Smooth muscle cell of the brain vasculature (primary cell): ENCODE measurements around the gene PIGW.
A peak's percentile ranks its signal among the peaks of the same experiment; 100 is the strongest.

Source experiments
- DNase-seq: peaks from one replicate; pipeline ENCODE4 v3.0.0-alpha.2; 2012; ENCODE audit warnings: low read depth, low spot score

The PIGW gene, protein sequence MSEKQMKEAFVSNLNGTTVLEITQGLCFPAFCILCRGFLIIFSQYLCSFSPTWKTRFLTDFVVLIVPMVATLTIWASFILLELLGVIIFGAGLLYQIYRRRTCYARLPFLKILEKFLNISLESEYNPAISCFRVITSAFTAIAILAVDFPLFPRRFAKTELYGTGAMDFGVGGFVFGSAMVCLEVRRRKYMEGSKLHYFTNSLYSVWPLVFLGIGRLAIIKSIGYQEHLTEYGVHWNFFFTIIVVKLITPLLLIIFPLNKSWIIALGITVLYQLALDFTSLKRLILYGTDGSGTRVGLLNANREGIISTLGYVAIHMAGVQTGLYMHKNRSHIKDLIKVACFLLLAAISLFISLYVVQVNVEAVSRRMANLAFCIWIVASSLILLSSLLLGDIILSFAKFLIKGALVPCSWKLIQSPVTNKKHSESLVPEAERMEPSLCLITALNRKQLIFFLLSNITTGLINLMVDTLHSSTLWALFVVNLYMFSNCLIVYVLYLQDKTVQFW

DNA sequence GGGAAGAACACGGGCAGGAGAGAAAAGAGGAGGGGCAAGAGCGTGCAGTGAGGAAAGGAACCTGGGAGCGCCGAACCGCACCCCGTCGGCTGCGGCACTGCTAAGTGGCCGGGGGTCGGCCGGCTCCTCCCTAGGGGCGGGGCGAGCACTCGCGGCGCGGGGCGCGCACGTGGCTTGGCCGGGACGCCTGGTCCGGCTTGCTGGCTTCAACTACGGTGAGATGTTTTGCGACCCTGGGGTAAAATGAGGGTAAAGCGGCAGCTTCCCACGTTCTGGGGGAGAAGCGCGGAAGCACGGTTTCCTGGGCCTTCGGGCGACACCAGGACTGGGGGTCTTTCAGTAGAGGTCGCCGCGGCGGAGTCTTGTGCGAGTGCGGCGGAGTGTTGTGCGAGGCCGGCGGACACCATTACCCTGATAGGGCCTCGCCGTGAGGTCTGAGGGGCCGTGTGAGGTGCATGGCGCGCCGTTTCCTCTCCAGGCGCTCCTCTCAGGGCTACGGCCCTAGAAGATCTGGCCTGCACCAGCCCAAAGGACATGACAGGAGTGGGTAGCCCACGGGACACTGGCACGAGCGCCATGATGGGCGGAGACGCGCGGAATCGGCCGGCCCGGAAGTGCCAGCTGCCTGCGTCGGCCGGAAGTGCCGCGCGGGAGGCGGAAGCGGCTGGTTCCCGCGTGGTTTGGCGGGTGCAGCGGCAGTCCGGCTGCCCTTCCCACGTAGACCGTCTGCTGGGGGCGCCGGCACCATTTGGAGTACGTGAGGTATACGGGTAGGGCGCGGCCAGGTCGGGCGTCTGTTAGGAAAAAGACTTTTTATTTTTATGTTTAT is at the start of gene PIGW, which contains the start of gene MYO19:
TSS of gene PIGW (plus strand) at position 148 of the 829 bp plus-strand sequence. CDS start 2,115 bp downstream, outside the sequence.
TSS of gene MYO19 (minus strand) at position 29 of the 829 bp plus-strand sequence. CDS start 2,330 bp downstream, outside the sequence.
- DNase-seq: peak; percentile 56

DNA sequence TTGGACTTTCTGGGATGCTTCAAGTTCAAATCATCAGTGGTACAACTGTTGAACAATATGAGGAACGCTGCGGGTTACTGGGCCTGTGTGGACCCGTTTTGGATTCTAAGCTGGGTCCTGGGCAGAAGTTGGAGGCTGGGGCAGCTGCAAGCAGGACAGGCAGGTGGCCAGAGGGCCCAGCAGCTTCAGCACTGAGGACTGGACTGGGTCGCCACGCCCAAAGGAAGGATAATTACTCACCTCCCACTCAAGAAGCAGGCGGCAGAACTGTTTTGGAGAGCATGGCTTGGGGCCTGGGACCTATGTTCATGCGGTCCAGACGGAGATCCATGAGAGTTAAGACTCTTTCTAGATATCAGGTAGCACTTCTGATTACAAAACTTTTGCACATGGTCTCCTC is 49.8 kb upstream of the PIGW start:
- DNase-seq: no peak

DNA sequence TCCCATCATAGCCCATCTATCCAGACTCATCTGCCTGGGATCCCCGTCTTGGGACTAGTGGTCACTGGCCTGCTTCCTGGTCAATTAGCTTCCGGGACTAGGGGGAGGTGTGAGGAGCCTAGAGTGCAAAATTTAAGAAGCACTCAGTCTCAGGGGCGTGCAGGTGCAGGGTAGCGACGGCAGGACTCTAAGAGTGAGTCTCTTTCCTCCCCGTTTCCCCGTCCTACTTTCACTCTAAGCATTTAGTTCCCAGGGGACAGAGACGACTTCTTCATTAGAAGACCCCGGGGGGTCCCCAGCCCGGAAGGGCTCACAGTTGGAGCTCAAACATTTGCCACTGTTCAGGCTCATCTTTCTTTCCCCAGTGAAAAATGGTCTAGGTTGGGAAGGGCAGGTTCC is 49.0 kb upstream of the PIGW start:
- no peak for DNase-seq

DNA sequence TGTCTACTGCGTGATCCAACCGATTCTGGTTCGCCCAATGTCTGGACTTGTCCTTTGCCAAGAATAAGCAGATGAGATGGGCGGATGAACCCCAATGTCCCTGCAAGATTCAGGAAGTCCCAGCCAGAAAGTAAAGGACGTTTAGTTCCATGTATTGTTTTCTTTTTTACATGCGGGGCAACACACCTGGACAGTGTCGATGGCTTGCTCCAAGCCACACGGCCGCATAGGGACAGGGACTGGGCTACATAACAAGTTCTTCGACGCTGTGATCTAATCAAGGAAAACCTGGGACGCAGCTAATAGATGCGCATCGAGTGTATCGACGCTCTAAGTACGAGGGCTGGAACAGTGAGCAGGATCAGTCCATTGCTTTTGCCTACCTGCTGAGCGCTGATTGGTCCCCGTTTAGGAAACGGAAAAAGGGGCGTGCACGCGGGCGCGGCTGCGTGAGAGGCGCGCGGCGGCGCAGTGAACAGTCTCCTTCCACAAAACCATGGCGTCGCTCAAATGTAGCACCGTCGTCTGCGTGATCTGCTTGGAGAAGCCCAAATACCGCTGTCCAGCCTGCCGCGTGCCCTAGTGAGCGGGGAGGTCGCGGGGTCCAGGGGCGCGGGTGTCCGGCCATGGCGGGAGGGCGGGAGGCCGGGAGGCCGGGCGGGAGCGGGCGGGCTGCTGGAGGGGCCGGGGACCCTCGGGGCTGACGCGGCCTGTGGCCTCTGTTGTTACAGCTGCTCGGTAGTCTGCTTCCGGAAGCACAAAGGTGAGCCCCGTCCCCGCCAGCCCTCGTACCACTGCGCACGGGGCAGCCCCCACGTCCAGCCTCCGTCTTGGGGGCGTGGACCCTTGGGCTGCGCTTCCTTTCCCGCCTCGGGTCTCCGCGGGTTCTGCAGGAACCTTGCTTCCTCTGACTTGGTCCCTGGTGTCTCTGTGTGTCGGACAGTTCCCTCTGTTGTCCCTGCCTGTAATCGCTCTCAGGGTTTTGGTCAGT is 48.3 kb upstream of the PIGW start, which contains the start of gene ZNHIT3:
TSS of gene ZNHIT3 (plus strand) at position 478 of the 991 bp plus-strand sequence. CDS start at position 497, 19 bp downstream.
- DNase-seq: peak; percentile 77

DNA sequence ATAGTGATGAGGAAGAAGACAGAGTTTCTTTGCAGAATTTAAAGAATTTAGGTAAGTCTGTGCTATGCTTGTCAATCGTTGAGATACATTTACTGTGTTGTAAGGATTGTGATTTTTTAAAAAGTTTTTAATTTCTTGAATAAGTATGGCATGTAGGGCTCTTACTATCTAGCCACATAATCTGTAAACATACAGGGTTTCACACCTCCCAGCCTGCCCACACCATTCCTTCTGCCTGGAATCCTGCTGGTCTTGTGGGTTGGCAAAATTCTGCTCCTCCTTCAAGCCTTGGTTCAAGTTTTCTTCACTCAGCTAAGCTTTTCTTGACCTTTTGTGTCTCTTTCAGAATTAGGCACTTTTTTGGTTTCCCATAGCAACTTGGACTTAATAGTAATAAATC is 40.8 kb upstream of the PIGW start:
- no peak for DNase-seq

DNA sequence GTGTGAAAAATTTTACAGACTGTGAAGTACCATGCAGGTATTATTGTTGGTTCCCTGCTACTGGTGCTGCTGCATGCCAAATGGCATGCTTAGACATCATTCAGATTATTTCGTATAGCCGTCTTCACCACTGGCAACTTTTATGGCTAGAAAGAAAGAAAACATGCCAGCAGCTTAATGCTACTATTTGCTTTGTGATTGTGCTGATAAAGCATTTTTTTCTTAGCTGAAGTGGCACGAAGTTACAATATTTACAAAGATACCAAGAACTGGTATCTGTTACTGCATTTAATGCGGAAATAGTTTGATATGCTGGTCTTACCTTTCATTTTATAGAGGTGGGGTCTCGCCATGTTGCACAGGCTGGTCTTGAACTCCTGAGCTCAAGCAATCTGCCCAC is 40.1 kb upstream of the PIGW start:
- DNase-seq: no peak

DNA sequence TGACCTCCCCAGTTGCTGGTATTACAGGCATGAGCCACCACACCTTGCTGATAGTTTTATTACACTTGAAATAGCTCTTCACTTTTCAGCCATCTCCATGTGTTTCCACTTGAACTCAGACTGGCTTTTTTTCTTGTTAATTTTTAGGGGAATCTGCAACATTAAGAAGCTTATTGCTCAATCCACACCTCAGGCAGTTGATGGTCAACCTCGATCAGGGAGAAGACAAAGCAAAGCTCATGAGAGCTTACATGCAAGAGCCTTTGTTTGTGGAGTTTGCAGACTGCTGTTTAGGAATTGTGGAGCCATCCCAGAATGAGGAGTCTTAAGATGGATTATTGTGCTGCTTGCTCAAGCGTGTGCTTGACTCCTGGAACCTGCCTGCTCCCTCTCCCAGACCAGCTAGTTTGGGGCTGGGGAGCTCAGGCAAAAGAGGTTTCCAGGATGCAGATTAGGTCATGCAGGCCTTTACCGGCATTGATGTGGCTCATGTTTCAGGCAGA is 39.7 kb upstream of the PIGW start:
- no peak for DNase-seq

DNA sequence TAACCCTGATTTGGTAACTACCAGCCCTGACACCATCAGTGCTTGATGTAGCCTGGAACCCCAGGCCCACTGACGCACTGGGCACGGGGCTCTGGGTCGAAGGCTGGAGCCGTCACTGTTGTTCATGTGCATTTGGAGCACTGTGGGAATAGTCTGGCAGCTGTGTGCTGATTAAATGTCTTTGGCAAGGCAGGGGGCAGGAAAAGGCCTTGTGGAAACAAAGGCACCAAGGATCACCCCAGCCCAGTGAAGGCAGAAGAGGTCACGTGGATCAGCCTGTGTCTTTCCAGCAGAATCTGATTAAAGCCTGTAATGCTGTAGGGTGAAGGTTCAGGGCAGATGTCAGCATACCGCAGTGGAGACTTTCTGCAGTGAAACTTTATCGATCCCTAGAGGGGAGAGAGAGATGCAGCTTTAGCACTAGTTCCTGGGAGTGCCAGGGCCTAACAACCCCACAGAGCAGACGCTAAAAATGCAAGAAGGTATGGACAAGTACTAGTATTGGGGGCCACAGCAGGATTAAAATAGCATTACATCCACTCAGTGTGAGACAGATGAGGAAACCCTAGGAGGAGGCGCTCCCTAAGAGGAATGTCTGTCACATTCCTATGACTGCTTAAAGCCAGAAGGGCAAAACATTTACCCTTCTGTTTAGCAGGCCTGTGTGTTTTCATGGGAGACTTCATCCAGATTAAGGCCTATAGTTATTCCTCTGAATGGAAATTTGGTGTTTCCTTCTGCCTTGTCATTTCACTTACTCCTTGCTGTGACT is 38.6 kb upstream of the PIGW start:
- DNase-seq: no peak

DNA sequence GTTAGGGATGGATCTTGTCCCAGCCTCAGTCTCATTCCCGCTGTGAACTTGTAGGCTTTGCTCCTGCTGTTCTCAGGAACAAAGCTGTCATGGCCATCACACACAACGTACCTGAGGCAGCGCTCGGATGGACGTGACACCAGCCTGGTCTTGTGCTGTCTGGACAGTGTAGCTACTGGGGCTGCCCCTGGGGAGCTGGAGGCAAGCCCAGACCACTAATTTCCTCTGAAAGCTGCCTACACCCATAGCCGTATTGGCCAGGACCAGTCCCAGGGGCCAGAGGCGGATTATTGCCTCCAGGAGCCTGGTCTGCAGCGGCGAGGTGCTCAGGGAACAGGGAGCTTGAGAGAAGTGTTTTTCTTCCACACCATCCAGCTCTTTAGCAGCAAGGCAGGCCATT is 36.6 kb upstream of the PIGW start:
- no peak for DNase-seq

DNA sequence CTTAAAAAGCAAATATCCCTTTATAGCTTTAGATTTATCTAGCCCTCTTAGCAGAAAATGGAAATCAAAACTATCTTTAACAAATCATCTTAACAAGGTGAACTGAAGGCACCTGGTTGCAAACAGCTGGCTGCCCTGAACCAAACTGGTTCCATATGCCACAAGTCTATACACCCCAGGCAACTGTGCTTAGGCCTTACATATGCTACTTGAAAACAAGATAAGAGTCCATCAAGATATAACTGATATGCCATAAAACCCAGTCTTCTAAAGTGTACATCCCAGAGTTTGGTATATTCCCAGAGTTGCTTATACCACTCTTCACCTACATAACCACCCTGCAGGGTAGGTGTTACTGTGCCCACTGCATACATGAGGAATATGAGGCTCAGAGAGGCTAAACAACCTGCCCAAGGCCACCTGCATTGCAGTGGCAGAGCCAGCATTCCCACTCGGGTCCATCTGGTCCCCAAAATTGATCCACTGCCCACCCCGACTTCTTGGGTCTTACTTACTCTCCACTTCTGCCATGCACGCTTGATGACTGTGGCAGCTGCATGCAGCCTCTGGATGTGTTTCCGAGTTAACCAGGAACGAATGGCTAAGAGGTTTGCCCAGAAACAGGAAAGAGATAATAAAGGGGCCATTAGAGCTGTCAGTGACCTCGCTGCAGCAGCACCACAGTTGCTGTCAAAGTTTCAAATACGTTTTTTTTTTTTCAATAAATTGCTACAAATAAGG is 36.1 kb upstream of the PIGW start:
- no peak for DNase-seq

DNA sequence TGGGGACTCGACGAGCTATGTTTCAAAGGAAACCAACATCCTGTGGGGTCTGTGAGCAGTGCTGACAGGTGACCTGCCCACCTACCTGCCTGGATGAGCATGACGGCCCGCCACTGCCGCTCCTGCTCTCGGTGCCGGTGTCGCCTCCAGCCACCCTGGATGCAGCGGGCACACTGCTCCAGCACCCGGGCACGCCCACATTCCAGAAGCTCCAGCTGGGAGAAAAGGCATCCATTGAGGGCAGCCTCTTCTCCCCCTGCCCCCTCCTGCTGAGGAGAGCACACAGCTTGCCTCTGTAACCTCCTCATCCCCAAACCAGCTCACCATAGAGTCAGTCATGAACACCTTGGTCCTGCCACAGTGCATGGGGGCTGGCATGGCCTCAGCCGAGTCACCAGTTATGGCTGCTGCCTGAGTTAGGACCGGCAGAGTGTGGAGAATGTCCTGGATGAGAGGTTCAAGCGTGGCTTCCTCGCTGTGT is 34.0 kb upstream of the PIGW start:
- no peak for DNase-seq

DNA sequence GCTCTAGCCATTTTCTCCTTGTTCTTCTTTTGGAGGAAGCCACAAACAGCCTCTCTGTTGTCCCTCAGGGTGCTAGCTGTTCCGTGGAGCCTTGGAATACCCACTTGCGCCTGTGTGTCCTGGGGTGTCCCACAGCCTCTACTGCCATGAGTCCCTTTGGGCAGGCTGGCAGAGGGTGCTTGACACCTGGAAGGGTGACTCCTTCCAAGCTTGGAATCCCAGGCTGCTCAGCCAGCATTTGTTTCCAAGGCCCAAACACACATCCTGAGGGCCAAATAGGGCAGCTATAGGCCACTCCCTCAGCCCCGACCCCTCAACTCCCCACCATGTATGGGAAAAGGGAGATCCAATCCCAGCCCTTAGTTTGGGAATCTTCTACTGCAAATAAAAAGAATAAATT is 33.4 kb upstream of the PIGW start:
- no peak for DNase-seq

DNA sequence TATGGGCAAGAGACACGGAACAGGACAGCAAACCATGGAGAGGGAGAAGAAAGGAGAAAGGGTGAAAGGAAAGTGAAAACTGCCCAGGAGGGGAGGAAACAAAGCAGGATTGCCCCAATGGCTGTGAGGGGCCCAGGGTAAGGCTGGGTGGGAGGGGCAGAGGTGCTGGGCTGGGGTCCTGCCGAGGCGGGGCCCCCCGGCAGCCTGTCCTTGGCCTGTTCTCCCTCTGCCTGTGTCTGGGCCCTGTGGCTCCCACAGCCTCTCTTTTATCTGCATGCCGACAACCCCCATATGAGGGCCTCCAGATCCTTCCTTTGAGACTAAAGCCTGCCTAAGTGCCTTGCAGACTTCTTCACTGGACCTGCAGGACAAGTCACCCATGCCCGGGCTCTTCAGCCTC is 32.8 kb upstream of the PIGW start:
- DNase-seq: no peak

DNA sequence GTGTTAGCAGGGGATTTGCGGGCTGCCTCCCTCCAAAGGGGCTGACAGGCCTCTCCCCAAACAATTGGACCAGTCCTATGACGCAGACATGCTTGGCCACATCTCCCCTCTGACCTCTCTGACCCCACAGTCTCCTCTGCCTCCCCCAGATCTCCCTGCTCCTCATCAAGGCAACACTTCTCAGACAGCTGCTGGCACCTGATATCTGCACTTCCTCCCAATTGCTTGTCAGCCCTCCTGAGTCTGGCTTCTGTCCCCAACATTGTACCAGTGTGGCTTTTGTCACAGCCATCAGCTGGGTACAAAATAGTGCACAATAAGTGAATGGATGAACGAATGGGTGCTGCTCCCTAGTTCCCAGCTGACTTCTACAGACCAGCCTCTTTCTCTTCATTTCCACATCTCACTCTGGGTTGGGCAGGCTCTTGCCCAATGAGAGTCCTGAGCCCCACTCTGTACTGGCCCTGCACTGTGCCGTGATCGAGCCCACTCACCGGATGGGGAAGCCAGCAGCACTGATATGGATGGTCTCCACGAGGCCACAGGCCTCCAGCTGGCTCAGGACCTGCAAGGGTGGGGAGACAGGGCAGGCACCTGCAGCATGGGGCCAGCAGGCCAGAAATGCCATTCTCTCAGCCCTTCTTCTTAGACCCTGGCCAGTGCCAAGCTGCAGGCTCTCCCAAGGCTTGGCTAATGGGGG is 31.2 kb upstream of the PIGW start:
- no peak for DNase-seq

DNA sequence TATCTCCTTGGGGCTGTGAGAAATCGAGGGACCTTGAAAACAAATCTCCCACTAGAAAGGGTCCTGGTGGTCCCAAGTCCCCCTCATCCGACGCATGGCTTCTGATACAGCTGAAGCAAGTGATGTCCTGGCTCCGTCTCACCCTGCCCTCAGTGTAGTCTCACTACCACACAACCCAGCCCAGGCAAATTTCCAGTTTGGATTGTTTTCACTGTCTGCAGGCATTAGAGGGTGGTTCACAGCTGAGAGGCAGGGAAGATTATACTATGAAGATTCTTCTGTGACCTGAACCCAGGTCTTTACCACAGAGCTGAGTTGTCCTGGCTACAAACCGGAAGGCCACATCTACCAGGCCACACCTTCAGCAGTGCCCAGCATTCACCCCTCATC is 30.6 kb upstream of the PIGW start:
- DNase-seq: no peak

DNA sequence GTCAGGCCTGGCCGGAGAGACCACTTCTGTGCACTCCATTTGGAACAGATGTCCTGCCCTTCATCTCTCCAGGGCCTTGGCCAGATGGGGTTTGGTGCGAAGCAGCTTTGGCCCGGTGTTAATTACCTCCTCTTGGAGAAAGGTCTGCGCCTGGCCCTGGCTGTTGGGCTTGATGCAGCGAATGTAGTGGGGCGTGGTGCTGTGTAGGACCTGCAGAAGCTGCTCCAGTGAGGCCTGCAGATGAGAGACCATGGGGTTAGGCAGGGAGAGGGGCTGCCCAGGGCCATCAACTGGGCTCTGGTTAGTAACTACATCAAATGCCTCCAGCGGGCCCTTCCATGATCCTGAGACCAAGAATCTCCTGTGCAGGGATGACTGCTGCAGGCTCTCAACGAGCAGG is 29.6 kb upstream of the PIGW start:
- DNase-seq: no peak

DNA sequence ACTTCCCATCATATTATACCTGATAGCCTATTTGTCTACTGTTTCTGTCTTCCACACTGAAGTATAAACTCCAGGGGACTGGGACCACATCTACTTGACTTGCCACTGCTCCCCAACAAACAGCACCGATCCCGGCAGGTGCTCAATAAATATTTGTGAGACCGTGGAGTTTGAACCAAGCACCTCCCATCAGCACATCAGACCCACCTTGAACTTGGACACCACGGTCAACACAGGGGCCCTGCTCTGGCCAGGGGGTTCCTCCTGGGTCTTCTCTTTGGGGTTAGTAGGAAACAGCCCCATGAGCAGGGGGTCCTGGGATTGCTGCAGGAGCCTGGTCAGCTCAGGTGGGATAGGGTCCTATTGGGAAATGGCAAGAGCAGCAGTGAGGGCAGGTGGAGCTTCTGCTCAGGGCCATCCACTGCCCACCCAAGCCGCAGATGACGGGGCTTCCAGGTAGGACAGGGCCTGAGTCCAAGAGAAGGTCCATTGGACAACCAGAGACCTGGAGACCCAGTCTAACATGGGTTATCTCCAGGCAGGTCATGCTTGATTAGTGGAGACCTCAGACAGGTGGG is 28.4 kb upstream of the PIGW start:
- DNase-seq: no peak

DNA sequence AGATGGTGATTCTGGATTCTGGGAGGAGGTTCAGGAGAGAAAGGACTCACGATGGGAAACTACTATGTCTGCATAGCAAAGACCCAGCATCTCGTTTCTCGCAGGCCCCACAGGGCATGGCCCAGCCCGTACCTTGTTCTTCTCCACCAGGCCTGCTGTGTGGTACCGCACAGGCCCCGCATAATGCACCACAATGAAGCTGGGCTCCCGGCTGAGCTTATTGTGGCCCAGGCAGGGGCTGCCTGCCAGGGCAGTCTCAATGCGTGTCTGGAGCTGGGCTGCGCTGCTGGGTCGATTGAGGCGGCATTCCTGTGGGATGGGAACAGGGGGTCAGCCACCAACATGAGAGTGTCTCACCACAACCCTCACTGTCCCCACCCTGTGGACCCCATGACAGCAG is 28.0 kb upstream of the PIGW start:
- no peak for DNase-seq
